Thyroid gland (tissue), 4 donors: ENCODE data around the gene KCNQ1OT1. TPM values are rescaled to one million over a fixed set of nuclear protein-coding genes. Genes with fewer than 3 reads are reported as not detected.

Source experiments
- DNase-seq, 2 donors: peaks; one replicate each; pipeline ENCODE4 v3.0.0-alpha.2; 2019
- H3K27ac ChIP-seq, 3 donors: fragments of 200-600 bp; sonication (generic); 1 replicate in 2 of 3; 2 replicates in 1 of 3; pipeline ENCODE4 v1.5.1; 2016 to 2019; ENCODE audit warnings: mild to moderate bottlenecking in 1 of 3, moderate library complexity in 1 of 3
- H3K27me3 ChIP-seq: fragments of 200-600 bp; sonication (generic); one replicate; pipeline ENCODE4 v1.5.1; 2019
- H3K36me3 ChIP-seq, 2 donors: fragments of 200-600 bp; sonication (generic); one replicate each; pipeline ENCODE4 v1.5.1; 2016 to 2019
- H3K4me1 ChIP-seq, 2 donors: fragments of 200-600 bp; sonication (generic); one replicate each; pipeline ENCODE4 v1.5.1; 2017 to 2019
- H3K4me3 ChIP-seq, 3 donors: fragments of 200-600 bp; sonication (generic); replicated peaks in 1 of 3; 1 replicate in 2 of 3; 2 replicates in 1 of 3; pipeline ENCODE4 v1.5.1; 2016; ENCODE audit warnings: mild to moderate bottlenecking in 1 of 3
- H3K9me3 ChIP-seq: fragments of 200-600 bp; sonication (generic); one replicate; pipeline ENCODE4 v1.5.1; 2017
- POLR2A ChIP-seq, 2 donors: fragments of 450-650 bp; IDR thresholded peaks; one replicate each; pipeline ENCODE4 v1.6.1; 2017; ENCODE audit warnings: antibody characterized with exemption in 2 of 2, mild to moderate bottlenecking in 2 of 2, moderate library complexity in 1 of 2
- WGBS, 2 donors: methylation state at CpG; one replicate each; pipeline ENCODE4 v1.1.5; 2017; 5-methylcytosine and 5-hydroxymethylcytosine counted together
- intact Hi-C: fragments of 100-400 bp; cut with DNase I; formaldehyde crosslinking; loops from one replicate; pipeline ENCODE4 v1.15.1; 2023
- total RNA-seq, 4 donors: library from RNA; depleted of rRNA; stranded (reverse); fragments of >200 nt; gene quantifications; one replicate each; pipeline ENCODE4 v1.2.3, GENCODE V29; 2016
- TF ChIP-seq, protein P1 (sequence below), 6 experiments: fragments of 200-600 bp in 3 of 6; fragments of 450-650 bp in 3 of 6; sonication (generic) in 3 of 6; IDR thresholded peaks; one replicate each; pipeline ENCODE4 v1.5.1; 2016 to 2019; ENCODE audit warnings: antibody characterized with exemption in 6 of 6, mild to moderate bottlenecking in 2 of 6, inconsistent platforms in 1 of 6, moderate library complexity in 1 of 6

Gene KCNQ1OT1
- total RNA-seq, 4 donors from 2014 or later, result 2.0 to 4.1 (median 3.2) TPM

- Histone ChIP-seq H3K4me3 (peak overlapping the region in 1 of 3 donors; percentile 67), H3K27ac (peak overlapping the region; percentile 87 to 91 (median 89)), H3K9me3 (no peaks in the 10 kb centered on the region), H3K4me1 (peaks cover 23 to 30% of the 10 kb centered on the region in 2 donors), H3K36me3 (no peaks in the 10 kb centered on the region), H3K27me3 (no peaks in the 10 kb centered on the region)
- DNase-seq, result peak; percentile 76 to 80
- intact Hi-C loops, result loop anchor here (10.0 kb wide), 1 partner anchor 184 kb away; the partner anchor contains the start of gene CDKN1C
- 48 to 85% methylated on average over 14 to 19 of the region's 52 CpGs for WGBS, 2 donors
- TF ChIP-seq, protein P1, sequence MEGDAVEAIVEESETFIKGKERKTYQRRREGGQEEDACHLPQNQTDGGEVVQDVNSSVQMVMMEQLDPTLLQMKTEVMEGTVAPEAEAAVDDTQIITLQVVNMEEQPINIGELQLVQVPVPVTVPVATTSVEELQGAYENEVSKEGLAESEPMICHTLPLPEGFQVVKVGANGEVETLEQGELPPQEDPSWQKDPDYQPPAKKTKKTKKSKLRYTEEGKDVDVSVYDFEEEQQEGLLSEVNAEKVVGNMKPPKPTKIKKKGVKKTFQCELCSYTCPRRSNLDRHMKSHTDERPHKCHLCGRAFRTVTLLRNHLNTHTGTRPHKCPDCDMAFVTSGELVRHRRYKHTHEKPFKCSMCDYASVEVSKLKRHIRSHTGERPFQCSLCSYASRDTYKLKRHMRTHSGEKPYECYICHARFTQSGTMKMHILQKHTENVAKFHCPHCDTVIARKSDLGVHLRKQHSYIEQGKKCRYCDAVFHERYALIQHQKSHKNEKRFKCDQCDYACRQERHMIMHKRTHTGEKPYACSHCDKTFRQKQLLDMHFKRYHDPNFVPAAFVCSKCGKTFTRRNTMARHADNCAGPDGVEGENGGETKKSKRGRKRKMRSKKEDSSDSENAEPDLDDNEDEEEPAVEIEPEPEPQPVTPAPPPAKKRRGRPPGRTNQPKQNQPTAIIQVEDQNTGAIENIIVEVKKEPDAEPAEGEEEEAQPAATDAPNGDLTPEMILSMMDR (IDR thresholded peaks at IDR 0.05), result no peak
- TF ChIP-seq POLR2A (IDR thresholded peaks at IDR 0.05), result peak in 1 of 2 donors; percentile 51
Measured at GRCh38 chr11:2700415-2701211, 819 bp upstream of the KCNQ1OT1 start.

- Histone ChIP-seq H3K27me3 (no peaks in the 10 kb centered on the region), H3K4me1 (peaks cover 23 to 30% of the 10 kb centered on the region in 2 donors), H3K4me3 (peak overlapping the region; percentile 5 to 67 (median 54)), H3K9me3 (no peaks in the 10 kb centered on the region), H3K36me3 (no peaks in the 10 kb centered on the region), H3K27ac (peak overlapping the region in 1 of 3 donors; percentile 56)
- TF ChIP-seq, protein P1 (IDR thresholded peaks at IDR 0.05), result no peak
- TF ChIP-seq POLR2A (IDR thresholded peaks at IDR 0.05), result no peak
- WGBS, 2 donors, result 67 to 68% methylated on average over 6 to 29 of the region's 31 CpGs
- intact Hi-C loops, result no loop called here
- DNase-seq, result peak; percentile 40 to 43
Measured at GRCh38 chr11:2699185-2699530, 636 bp downstream of the KCNQ1OT1 start.

DNA sequence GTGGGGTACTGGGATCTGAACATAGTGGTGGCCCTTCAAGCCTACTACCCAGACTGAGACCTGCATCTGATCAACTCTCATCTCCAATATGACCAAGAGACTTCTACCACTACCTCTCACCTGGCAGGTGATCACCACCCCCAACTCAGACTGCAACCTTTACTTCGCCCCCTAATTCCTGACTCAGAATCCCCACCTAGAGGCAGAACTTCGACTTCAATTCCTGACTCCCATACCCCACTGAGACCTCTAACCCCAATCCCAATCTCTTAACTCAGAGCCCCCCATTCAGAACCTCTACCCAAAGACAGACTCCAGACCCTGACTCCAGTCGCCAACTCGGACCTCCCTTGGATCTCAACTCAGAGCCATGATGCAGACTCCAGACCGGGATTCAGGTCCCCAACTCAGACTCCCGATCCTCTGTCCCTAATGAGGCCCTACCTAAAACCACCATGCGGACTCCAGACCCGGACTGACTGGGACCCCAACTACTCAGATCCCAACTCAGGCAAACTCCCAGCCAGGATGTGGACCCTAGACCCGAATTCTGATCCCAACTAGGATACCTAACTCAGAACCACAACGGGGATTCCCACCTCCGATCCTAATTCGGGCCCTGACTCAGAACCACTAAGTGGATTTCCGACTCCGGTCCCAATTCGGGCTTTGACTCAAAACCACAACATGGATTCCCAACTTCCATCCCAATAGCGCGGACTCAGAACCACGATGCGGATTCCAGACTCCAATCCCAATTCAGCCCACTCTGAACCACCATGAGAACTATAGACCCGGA lies 1.2 kb downstream of the KCNQ1OT1 start:
- Histone ChIP-seq H3K27ac (no peak overlapping the region), H3K9me3 (no peaks in the 10 kb centered on the region), H3K4me3 (peak overlapping the region in 2 of 3 donors; percentile 54 to 67), H3K4me1 (peaks cover 21 to 26% of the 10 kb centered on the region in 2 donors), H3K36me3 (no peaks in the 10 kb centered on the region), H3K27me3 (no peaks in the 10 kb centered on the region)
- no peak for DNase-seq
- intact Hi-C loops, result no loop called here
- WGBS, 2 donors, result 64 to 72% methylated on average over 19 to 20 of the region's 20 CpGs
- TF ChIP-seq POLR2A (IDR thresholded peaks at IDR 0.05), result no peak
- TF ChIP-seq, protein P1 (IDR thresholded peaks at IDR 0.05), result no peak

GRCh38 chr11:2697866-2698265 lies 1.9 kb downstream of the KCNQ1OT1 start:
- no peak for DNase-seq
- TF ChIP-seq, protein P1 (IDR thresholded peaks at IDR 0.05), result no peak
- TF ChIP-seq POLR2A (IDR thresholded peaks at IDR 0.05), result no peak
- H3K9me3 ChIP-seq, result no peaks in the 10 kb centered on the region
- WGBS, 2 donors, result 16 to 21% methylated on average over 1 of the region's 1 CpG
- H3K4me3 ChIP-seq, result peak overlapping the region in 1 of 3 donors; percentile 67
- H3K36me3 ChIP-seq, result no peaks in the 10 kb centered on the region
- H3K27me3 ChIP-seq, result no peaks in the 10 kb centered on the region
- peaks cover 16 to 19% of the 10 kb centered on the region in 2 donors for H3K4me1 ChIP-seq
- no peak overlapping the region for H3K27ac ChIP-seq
- intact Hi-C loops, result no loop called here
